ENCODE measurements around the gene PPM1H.

The PPM1H gene

DNA sequence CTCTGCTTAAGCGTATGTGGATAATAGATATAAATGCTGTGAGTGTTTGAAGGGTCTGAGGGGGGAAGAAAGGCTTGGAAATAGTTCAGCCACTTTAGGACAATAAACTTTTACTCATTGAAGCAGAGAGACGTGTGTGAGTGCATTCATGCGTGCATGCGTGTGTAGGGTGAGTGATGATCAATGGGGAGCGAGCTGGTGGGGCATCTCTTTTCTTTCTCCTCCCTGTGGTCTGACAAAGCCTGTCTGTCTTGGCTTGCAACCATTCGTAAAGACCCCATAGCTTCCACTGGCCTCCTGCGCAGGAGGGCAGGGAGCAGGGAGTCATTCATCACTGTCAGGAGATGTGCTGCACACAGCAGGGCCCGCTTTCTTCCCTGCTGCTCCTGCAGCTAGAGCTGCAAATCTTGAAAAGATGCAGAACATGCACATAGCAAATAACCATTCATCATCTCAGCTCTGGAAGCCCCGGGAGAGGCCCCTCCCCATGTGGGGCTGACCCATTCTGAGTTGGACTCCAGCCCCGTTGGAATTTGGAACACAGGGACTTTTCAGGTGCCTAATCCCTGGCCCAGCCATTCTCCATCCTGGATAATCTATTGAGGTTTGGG, 223.2 kb downstream of the PPM1H start:
- TF ChIP-seq EP300 (IDR thresholded peaks at IDR 0.05; ENCODE audit: borderline replicate concordance) (peak; percentile 58; the same call in 1 of the 2 replicates), TCF12 (IDR thresholded peaks at IDR 0.05; ENCODE audit: low read depth) (peak; percentile 63), EGR1 (IDR thresholded peaks at IDR 0.05) (no peak), RAD21 (IDR thresholded peaks at IDR 0.05; ENCODE audit: low read depth) (no peak; the same call in 1 of the 2 replicates), REST (IDR thresholded peaks at IDR 0.05; ENCODE audit: low read depth) (no peak), YY1 (IDR thresholded peaks at IDR 0.05; ENCODE audit: low read depth) (no peak), CEBPB (IDR thresholded peaks at IDR 0.05) (0 out of 2 replicates have a peak, but pooled peaks have one; percentile 2), USF1 (IDR thresholded peaks at IDR 0.05) (no peak), TEAD4 (IDR thresholded peaks at IDR 0.05) (no peak), NFIC (IDR thresholded peaks at IDR 0.05) (peak; percentile 46; the same call in 1 of the 2 replicates), TAF1 (IDR thresholded peaks at IDR 0.05; ENCODE audit: low read depth) (no peak), FOXM1 (IDR thresholded peaks at IDR 0.05; ENCODE audit: borderline replicate concordance, low read depth) (no peak), MAX (IDR thresholded peaks at IDR 0.05) (0 out of 2 replicates have a peak, but pooled peaks have one; percentile 15), ZBTB7A (IDR thresholded peaks at IDR 0.05; ENCODE audit: low read depth) (peak; percentile 82; the same call in 1 of the 2 replicates), CREB1 (IDR thresholded peaks at IDR 0.05; ENCODE audit: low read depth) (no peak)

GRCh38 chr12:62709311-62709710, 225.6 kb downstream of the PPM1H start:
- TF ChIP-seq RAD21 (IDR thresholded peaks at IDR 0.05; ENCODE audit: low read depth) (no peak), TCF12 (IDR thresholded peaks at IDR 0.05; ENCODE audit: low read depth) (no peak), REST (IDR thresholded peaks at IDR 0.05; ENCODE audit: low read depth) (no peak), TAF1 (IDR thresholded peaks at IDR 0.05; ENCODE audit: low read depth) (no peak), MAX (IDR thresholded peaks at IDR 0.05) (no peak), FOXM1 (IDR thresholded peaks at IDR 0.05; ENCODE audit: borderline replicate concordance, low read depth) (no peak)

GRCh38 chr12:62707939-62708338, 227.0 kb downstream of the PPM1H start:
- TF ChIP-seq ZBTB7A (IDR thresholded peaks at IDR 0.05; ENCODE audit: low read depth) = no peak
- TF ChIP-seq NFIC (IDR thresholded peaks at IDR 0.05) = no peak

GRCh38 chr12:62705846-62706245, 229.1 kb downstream of the PPM1H start:
- no peak for TF ChIP-seq RAD21 (IDR thresholded peaks at IDR 0.05; ENCODE audit: low read depth)
- no peak for TF ChIP-seq USF1 (IDR thresholded peaks at IDR 0.05)
- TF ChIP-seq MAX (IDR thresholded peaks at IDR 0.05) = no peak
- TF ChIP-seq TAF1 (IDR thresholded peaks at IDR 0.05; ENCODE audit: low read depth) = no peak

DNA sequence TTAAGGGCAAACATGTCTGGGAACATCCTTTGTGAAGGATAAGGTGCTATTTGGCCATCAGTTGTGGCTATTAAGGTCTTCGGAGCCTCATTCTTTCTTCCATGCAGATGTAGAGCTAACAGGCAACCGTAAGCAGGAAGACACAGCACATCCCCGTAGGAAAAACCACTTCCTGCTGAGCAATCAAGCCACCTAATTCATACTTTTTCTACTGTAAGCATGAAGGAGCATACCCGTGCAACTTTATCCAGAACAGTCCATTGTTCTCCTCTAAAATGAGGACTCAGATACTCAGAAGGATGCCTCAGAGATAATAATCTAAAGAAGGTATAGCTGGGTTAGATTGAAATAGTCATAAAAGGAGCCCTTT, 232.0 kb downstream of the PPM1H start:
- no peak for TF ChIP-seq USF1 (IDR thresholded peaks at IDR 0.05)
- TF ChIP-seq NFIC (IDR thresholded peaks at IDR 0.05) = no peak
- no peak for TF ChIP-seq ZBTB7A (IDR thresholded peaks at IDR 0.05; ENCODE audit: low read depth)
- no peak for TF ChIP-seq EP300 (IDR thresholded peaks at IDR 0.05; ENCODE audit: borderline replicate concordance)
- no peak for TF ChIP-seq MAX (IDR thresholded peaks at IDR 0.05)
- no peak for TF ChIP-seq CREB1 (IDR thresholded peaks at IDR 0.05; ENCODE audit: low read depth)
- no peak for TF ChIP-seq TCF12 (IDR thresholded peaks at IDR 0.05; ENCODE audit: low read depth)
- TF ChIP-seq YY1 (IDR thresholded peaks at IDR 0.05; ENCODE audit: low read depth) = no peak
- TF ChIP-seq CEBPB (IDR thresholded peaks at IDR 0.05) = no peak
- TF ChIP-seq TAF1 (IDR thresholded peaks at IDR 0.05; ENCODE audit: low read depth) = no peak
- TF ChIP-seq FOXM1 (IDR thresholded peaks at IDR 0.05; ENCODE audit: borderline replicate concordance, low read depth) = no peak
- TF ChIP-seq RAD21 (IDR thresholded peaks at IDR 0.05; ENCODE audit: low read depth) = no peak
- no peak for TF ChIP-seq TEAD4 (IDR thresholded peaks at IDR 0.05)
- no peak for TF ChIP-seq REST (IDR thresholded peaks at IDR 0.05; ENCODE audit: low read depth)
- TF ChIP-seq EGR1 (IDR thresholded peaks at IDR 0.05) = no peak

All from Ishikawa (cell line).